ENCODE data around the gene ARG2.
A peak's percentile ranks its signal among the peaks of the same experiment; 100 is the strongest.
"Not testable (repeated sequence)": the region's sequence is repeated elsewhere in the genome, so short reads cannot be mapped to it uniquely, and the experiment has no call there.

The ARG2 gene

DNA sequence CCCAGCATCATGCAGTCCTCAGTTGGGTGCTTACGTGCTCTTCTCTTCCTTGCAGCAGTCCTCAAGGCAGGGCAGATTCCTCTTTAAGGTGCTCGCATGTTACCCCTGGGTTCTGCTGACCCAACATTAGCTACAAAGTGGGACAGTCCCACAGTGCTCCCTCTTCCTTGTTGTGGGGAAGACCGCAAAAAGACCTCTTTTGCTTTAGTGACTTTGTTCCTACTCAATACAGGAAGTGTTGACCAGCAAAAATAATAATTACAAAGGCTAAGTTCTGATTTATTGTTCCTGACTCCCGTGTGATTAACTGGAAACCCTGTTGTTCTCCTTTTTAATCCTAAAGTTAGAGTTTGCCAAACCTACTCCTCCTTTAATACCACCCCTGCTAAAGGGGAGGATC lies 33.4 kb upstream of the ARG2 start:
- FAIRE-seq: no peak

GRCh38 chr14:67589204-67589770 lies 30.4 kb upstream of the ARG2 start:
- no peak for FAIRE-seq

DNA sequence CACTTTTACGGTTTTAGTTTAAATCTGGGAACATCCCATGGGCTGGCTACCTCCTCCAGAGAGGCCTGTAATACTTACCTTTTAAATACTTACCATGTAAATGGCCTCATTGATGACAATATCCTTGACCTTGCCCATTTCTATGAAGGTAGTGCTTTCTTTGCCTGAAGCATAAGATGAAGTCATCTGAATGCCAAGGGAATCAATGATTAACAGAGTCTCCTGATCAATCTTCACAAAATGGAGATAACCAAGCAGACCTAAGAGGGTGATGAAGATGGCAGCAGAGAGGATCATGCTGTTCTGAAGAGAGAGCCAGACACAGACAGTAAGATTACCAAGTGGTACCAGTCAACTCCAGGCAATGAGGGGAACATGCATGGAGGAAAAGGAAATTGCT lies 26.1 kb upstream of the ARG2 start:
- not testable (repeated sequence) for FAIRE-seq

DNA sequence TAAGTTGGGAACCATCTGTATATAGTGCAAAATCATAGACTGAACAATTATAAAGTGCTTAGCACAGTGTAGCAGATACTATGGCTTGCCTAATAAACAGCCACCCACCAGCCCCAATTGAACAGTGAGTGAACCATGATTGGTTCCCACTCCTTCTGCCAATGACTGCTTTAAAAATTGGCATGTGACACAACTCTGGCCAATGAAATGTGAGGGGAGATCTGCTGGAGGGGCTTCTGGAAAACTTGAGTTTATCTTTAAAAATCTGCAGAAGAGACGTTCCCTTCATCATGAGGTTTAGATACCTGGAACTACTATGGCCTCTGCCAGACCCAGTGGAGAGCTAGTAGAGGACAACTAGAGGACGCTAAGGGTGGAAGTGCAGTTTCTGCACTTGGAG lies 24.3 kb upstream of the ARG2 start:
- FAIRE-seq: no peak

GRCh38 chr14:67599698-67600561 lies 19.8 kb upstream of the ARG2 start, which contains the start of gene PIGH:
PIGH (minus strand) TSS chr14:67600268; CDS start chr14:67600203, 65 bp downstream.
- no peak for FAIRE-seq

- not testable (repeated sequence) for FAIRE-seq
These were observed 19.2 kb upstream of the ARG2 start for GRCh38 chr14:67600562-67600974.

GRCh38 chr14:67602076-67602475 lies 17.6 kb upstream of the ARG2 start:
- no peak for FAIRE-seq

- FAIRE-seq: no peak
These were observed 16.6 kb upstream of the ARG2 start for GRCh38 chr14:67602995-67603545.

DNA sequence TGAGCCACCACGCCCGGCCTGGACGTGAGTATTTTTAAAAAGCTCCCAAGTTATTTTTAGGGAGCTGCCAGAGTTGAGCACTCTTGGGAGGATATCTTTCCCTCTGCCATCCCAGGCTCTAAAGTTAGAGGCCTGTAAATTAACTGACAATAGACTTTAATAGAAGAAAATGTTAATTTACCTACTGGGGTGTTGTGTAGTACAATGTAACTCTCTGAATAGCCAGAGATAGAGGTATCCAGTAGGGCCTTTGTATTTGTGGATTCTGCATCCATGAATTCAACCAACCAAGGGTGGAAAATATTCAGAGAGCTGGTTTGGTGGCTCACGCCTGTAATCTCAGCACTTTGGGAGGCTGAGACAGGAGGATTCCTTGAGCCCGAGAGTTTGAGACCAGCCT lies 12.1 kb upstream of the ARG2 start:
- FAIRE-seq: no peak

DNA sequence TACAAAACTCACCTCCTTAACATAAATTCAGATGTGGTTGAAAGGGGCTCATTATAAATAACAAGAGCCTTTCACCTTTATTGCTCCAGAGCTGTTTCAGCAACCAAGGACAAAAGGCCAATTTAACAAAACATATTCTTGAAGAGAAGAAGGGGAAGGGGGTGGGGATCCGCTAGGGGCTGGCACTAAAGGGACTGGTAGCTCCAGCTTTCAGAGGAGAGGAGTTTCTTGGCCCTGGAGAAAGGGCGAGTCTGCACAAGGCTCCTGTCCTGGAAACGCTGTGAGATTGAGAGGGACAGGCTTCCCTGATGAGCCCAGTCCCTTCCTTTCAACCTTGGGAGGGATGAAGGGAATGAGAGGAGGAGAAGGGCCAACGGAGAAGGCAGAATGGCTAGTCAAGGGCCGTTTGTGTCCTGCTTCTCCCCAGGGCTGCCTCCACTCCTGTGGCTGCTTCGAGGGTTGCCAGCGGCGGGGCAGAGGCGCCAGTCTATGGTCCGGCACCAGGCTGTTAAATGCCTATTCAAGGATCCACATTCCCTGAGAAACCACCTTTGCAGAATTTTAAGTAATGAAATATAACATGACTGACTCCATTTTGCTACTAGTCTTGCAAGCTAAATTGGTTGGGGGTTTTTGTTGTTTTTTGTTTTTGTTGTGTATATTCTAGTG lies 9.9 kb upstream of the ARG2 start:
- FAIRE-seq: no peak

- FAIRE-seq: no peak
These were observed 9.2 kb upstream of the ARG2 start for GRCh38 chr14:67610491-67610890.

GRCh38 chr14:67618617-67619063 lies 1.1 kb upstream of the ARG2 start:
- peak; percentile 77 for FAIRE-seq

DNA sequence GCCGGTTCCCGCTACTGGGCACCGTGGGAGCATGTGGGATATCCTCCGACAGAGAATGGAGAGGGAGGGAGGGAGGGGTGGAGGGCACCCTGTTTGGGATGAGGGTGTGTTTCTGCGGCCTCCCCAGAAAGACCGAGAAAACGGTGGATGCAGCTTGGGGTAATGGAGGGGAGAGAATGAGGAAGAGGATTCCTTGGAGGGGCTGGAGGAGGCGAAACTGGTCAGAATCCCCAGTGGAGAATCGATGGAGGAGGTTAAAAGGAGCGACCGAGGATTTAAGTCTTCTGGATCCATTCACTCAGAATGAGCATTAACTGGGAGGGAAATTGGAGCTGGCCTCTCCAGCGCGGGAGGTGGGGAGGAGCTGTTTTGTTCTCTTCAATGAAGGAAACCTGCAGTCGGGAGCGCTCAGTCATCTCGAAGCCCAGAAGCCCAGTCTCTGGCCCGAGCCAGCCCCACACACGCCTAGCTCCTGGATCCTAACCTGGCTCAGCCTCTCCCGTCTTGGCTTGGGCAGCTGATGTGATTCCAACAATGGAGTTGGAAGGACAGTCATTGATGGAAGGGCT lies 581 bp downstream of the ARG2 start:
- no peak for FAIRE-seq

GRCh38 chr14:67622675-67623074 lies 3.0 kb downstream of the ARG2 start:
- peak; percentile 89 for FAIRE-seq

GRCh38 chr14:67623114-67623513 lies 3.4 kb downstream of the ARG2 start:
- FAIRE-seq: no peak

DNA sequence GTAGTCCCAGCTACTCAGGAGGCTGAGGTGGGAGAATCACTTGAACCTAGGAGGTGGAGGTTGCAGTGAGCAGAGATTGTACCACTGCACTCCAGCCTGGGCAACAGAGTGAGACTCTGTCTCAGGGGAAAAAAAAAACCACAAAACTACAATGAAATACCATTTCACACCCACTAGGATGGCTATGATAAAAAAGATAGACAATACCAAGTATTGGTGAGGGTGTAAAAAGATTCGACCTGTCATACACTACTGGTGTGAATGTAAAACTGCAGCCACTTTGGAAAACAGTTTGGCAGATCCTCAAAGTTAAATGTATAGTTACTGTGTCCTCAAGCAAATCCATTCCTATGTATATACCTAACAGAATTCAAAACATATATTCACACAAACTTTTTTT lies 6.4 kb downstream of the ARG2 start:
- not testable (repeated sequence) for FAIRE-seq

DNA sequence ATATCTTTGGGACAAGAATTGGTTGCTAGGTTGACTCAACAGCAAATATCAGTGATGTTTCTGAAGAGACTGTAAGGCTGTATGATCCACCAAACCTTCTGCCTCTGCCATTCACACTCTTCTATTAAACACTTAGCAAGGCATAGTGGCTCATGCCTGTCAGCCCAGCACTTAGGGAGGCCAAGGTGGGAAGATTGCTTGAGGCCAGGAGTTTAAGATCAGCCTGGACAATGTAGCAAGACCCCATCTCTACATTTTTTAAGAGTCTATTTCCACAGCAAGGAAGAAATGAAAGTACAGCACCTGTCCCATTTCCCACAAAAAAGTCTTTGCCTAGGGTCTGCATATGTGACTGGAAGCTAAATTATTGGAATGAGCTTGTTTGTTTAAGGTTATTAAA lies 7.8 kb downstream of the ARG2 start:
- no peak for FAIRE-seq

- no peak for FAIRE-seq
These were observed 10.5 kb downstream of the ARG2 start for GRCh38 chr14:67630186-67630585.

DNA sequence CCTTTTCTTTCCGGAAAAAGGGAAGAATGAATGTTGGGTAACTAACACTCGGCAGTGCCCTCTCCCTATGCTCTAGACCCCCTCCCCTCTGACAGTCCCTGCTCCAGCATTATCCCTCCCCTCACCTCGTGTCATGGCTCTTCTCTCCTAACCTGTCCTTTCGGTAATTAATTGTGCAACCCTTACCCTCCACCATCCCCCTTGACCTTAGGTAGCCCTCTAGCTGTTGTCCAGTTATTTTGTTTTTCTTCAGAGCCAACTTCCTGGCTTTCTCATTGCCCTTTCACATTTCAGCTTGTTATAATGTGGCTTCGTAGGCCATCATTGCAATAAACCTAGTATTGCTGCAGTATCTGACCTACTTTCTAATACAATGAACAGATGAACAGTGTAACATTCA lies 11.2 kb downstream of the ARG2 start:
- FAIRE-seq: no peak

GRCh38 chr14:67633451-67634147 lies 13.9 kb downstream of the ARG2 start:
- FAIRE-seq: no peak

DNA sequence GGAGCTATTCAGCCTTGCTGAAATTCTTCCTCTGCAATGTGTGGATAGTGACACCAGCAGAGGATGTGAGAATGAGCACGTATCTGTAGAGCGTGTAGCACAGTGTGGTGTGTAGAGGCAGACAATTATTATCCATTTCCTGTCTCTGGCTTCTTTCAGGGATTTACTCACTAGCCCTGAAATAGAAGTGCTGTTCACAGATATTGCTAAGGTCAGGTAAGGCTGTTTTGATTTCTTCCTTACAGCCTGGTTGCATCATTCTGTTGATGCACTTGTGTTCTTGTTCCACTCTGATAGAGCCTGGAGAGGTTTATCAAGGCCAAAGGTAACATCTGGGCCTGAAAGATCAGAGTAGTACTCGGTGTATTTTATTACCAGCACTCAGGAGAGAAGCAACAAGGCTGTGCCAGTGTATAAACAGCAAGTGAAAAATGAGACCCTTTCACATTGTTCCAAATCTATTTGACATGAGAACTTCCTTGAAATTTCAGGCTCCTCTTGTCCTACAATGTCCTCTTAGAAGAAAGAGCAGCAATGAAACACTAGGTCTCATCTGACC lies 16.7 kb downstream of the ARG2 start:
- FAIRE-seq: peak; percentile 99

DNA sequence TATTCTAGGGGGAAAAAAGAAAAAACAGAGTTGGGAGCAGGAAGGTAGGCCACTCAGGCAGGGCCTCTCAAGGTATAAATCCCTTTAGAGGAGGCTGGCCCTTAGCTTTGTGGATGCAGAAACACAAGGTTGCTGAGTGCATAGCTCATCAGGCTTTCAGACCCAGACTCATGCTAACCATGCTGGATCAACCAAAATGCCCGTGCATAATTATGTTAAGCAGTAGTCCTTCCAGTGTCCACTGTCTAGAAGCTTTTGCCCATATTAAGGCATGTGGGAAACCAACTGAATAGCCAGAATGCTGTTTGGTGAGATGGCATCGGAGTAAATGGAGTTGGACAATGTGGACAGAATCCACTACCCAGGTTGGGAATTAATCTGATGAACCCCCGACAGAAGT lies 18.9 kb downstream of the ARG2 start:
- FAIRE-seq: no peak

All from islet of Langerhans (tissue), 1 donor.